ENCODE data around the gene DBI.
"Not testable (repeated sequence)": the region's sequence is repeated elsewhere in the genome, so short reads cannot be mapped to it uniquely, and the experiment has no call there.

The DBI gene

GRCh38 chr2:119366161-119366648, 572 bp upstream of the DBI start:
- no peak for DNase-seq

- no peak for DNase-seq
Observed at GRCh38 chr2:119367472-119368099, 809 bp downstream of the DBI start.

DNA sequence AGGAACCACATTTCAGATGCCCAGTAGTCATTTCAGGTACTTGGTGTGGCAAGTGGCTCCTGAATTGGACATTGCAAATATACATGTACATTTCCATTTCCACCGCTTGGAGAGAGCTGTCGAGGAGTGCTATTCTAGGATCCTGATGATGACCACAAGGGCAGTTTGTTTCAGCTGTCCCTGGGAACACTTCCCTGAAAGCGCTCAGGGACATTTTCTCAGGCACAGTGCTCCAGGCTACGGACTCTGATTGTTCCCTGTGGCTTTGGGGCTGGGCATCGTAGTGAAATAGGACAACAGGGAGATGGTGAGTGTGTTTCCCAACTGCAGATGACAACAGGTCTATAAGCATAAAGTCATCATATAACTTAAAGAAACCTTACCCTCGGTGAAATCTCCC, 3.1 kb downstream of the DBI start:
- DNase-seq: no peak

DNA sequence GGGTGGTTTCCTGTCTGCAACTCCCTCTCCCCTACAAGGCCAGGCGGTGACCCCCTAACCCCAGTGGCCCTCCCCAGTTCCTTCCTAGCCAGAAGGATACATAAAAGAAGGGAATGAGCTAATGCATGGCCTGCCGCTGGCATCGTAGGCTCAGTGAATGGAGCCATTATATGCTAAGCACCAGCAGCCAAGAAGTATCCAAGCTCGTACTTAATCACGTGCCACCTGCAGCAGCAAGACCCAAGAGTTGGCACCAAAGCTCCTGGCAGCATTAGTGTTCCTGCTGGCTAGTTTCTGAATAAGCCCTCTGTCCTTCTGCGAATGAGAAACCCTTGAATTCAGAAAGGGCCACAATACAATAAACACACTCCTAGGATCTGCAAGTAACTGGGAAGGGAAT, 4.3 kb downstream of the DBI start:
- DNase-seq: no peak

- no peak for DNase-seq
Observed at GRCh38 chr2:119372778-119373568, 6.2 kb downstream of the DBI start.

DNA sequence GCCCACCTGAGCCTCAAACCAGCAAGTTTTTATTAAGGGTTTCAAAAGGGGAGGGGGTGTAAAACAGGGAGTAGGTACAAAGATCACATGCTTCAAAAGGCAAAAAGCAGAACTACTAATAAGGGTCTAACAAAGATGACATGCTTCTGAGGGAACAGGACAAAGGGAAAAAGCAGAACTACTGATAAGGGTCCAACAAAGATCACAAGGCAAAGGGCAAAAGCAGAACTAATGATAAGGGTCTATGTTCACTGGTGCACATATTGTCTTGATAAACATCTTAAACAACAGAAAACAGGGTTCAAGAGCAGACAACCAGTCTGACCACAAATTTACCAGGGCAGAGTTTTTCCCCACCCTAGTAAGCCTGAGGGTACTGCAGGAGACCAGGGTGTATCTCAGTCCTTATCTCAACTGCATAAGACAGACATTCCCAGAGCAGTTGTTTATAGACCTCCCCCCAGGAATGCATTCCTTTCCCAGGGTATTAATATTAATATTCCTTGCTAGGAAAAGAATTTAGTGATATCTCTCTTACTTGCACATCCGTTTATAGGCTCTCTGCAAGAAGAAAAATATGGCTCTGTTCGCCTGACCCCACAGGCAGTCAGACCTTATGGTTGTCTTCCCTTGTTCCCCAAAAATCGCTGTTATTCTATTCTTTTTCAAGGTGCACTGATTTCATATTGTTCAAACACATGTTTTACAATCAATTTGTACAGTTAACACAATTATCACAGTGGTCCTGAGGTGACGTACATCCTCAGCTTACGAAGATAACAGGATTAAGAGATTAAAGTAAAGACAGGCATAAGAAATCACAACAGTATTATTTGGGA, 7.3 kb downstream of the DBI start:
- DNase-seq: peak; percentile 66

DNA sequence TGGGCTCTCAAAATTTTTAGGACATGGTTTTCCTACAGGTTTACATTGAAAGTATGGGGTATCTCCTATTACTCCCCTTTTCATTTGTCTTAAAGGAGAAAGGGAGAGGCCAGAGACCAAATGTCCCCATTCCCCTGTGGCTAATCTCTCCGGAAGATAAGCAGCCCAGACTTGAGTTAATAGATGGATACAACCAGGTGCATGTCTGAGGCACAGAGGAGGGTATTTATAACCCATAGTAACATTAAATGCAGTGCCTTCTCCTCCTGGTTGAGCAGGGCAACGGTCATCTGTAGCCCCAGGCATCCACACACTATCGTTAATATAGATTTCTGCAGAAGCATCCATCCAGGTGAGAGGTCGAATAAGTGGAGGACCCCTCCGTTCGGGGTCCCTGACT, 9.6 kb downstream of the DBI start:
- not testable (repeated sequence) for DNase-seq

DNA sequence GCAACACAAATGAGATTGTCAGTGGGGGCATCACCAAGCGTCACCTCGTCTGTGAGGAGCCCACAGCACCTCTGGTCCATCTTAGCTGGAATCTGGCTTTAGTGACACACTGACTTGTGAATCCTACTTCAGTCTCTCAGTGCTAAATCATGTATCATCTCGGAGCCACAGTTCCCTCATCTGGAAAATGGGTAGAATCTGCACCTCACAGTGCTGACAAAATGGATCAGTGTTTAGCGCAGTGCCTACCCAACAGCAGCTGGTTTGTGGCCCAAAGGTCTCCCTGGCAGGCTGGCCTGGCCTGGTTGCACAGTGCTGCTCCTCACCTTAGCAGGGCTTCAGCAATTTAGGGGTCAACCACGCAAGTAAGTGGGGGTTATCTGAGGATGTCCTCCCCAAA, 10.0 kb downstream of the DBI start:
- DNase-seq: no peak

DNA sequence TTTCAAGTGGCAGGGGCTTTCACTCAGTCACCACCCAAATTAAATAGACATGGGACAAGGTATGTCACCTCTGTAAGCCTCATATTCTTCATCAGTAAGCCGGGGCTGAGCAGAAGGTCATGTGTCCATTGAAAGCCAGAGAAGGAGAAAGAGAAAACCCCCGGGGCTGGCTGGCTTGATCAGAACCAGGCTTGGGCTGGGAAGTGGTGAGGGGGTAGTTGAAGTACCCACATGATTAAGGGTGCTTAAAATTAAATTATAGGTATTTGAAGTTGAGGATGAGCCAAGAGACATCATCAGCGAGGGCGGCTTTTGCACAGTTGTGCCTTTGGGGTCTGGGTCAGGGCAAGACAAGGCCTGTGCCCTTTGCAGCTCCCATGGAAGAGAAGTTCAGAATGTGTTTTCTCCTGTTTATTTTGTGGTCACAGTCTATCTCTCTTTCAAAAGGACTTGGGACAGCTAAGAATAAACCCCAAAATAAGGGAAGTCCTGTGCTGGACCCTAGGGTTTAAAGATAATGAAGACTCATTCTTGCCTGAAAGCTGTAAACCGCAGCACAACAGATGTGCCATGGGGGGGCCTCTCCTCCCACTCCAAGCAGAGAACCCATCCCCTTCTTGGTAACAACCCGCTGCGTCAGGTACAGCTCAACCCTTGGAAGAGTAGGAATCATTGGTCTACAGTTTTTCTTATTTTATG, 10.7 kb downstream of the DBI start:
- DNase-seq: peak; percentile 94

DNA sequence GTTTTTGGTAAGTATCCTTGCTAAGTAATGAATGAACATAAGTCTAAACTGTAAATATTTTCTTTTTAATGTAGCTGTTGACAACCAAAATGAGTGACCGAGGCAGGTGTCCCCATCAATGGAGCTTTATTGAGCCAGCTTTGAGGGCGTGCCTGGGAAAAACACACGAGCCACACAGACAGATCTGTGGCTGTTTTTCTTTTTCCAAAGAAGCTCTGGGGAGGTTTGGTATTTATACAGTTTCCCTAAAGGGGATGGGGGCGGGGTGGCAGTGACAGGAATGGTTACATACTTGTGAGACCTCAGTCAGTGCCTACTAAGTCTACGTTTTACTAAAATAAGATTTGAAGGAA, 11.2 kb downstream of the DBI start:
- no peak for DNase-seq

DNA sequence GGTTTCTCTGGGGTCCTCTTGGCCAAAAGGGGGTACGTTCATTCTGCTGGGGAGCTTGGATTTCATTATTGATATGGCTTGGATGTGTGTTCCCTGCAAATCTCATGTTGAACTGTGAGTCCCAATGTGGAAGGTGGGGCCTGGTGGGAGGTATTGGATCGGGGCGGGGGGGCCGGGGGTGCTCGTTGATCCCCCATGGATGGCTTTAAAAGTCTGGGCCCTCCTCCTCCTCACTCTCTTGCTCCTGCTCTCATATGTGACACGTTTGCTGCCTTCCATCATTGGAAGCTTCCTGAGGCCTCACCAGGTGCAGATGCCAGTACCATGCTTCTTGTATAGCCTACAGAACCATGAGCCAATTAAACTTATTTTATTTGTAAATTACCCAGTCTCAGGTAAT, 11.8 kb downstream of the DBI start:
- no peak for DNase-seq

DNA sequence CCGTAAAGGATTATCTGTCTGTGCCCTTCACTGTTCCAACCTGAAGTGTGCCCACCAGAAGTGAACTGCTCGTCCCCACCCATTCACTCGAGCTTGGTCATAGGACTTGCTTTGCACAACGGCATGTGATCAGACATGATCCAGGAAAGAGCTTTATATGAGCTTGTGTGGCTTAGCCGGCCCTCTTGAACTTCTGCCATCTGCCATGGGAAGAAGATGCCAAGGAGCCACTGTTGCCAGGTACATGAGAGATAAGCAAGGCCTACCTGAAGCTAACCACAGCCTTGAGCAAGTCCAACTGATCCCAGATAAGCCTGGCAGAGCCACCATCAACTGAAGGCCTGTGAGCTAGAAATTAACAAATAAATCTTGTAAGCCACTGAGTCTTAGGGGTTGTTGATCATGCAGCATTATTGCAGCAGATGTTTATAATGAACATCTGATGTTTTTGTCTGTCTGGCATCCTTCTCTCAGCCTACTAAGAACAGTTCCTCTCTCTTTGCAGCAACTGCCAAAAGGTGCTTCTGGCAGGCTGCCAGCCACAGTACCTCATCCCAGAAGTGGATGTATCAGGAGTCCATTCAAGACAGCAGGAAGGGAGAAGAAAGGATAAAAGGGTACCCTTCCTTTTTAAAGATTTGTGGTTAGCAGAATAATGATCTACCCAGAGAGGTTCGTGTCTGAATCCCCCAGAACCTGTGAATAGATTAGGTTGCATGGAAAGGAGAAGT, 16.8 kb downstream of the DBI start:
- no peak for DNase-seq

DNA sequence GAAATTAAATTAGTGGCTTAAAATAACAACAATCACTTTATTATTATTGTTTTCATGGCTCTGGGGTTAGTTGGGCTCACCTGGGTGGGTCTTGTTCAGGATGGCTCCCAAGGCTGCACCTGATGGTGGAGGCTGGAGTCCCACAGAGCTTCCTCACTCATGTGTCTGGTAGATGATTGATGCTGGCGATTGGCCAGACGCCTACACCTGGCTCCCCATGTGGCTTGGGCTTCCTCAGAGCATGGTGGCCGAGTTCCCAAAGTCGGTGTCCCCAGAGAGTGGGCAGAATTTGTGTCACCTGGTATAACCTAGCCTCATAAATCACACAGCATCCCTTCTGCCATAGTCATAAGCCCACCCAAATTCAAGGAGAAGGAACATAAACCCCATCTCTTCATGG, 18.2 kb downstream of the DBI start:
- no peak for DNase-seq

DNA sequence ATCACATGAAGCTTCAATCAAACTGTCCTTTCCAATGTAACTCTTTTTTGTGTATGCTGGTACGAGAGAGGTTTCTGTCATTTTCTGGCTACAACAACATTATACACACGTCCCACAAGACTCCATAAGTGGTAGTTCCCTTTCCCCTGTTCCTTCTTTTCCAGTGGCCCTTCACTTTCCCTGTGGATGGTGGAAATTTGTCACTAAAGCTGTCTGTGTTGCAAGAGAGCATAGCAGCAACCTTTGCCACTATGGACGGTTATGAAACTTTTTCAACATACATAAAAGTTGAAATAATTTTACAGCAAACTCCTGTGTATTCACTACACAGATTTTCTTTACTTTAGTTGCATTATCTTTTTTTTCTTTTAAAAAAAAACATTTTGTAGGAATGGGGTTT, 18.7 kb downstream of the DBI start:
- peak; percentile 34 for DNase-seq

GRCh38 chr2:119387381-119388129, 20.8 kb downstream of the DBI start:
- DNase-seq: peak; percentile 84

DNA sequence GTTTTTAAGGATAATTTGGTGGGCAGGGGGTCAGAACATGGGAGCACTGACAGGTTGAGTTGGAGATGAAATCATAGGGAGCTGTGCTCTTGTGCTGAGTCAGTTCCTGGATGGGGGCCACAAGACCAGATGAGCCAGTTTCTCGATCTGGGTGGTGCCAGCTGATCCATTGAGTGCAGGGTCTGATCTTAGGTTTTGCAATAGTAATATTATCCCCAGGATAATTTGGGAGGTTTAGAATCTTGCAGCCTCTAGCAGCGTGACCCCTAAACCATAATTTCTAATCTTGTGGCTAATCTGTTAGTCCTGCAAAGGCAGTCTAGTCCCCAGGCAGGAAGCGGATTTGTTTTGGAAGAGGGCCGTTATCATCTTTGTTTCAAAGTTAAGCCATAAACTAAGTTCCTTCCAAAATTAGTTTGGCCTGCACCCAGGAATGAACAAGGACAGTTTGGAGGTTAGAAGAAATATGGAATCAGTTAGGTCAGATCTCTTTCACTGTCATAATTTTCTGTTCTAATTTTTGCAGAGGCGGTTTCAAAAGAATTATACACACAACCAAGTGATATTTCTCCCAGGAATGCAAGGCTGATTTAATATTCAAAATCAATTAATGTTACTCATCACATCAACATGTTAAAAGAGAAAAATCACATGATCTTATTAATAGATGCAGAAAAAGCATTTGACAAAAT, 23.0 kb downstream of the DBI start:
- peak; percentile 79 for DNase-seq

- DNase-seq: peak; percentile 52
Observed at GRCh38 chr2:119393971-119394748, 27.4 kb downstream of the DBI start.

DNA sequence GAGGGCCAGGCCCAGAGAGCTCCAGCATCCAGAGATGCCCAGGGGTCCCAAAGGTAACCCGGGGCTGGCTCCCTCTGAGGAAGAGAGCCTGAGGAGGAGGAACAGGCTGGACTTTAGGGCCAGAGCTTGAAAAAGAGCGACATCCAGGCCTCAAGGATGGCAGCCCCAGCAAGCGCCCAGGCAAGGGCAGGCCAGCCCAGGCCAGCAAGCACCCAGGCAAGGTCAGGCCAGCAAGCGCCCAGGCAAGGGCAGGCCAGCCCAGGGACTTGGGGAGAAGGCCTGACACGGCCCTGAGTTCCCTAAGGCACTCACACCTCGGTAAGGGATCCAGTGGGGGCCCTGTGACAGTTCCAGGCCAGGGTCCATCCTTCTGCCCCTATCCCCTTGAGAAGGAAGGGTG, 30.4 kb downstream of the DBI start:
- no peak for DNase-seq

DNA sequence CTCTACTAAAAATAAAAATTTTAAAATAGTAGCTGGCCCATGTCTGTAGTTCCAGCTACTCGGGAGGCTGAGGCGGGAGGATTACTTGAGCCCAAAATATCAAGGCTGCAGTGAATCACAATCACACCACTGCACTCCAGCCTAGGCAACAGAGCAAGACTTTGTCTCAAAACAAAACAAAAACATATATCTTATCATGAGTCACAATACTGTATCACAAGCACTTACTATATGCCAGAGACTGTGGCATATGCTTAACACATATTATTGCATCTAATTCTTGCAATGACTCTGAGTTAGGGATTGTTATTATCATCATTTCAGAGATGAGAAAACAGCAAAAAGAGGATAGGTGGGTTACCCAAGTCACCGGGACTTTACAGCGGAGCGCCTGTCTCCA, 35.3 kb downstream of the DBI start:
- no peak for DNase-seq
